ENCODE measurements around the gene SH3RF3. TPM values are rescaled to one million over a fixed set of nuclear protein-coding genes. Genes with fewer than 3 reads are reported as not detected.

SH3RF3 gene
- total RNA-seq, 1 donor from 2014 or later: 1.7 TPM

- peaks cover 1% of the 10 kb centered on the region for H3K27me3 Mint-ChIP-seq (ENCODE audit: unreplicated experiment)
- H3K9me3 Mint-ChIP-seq (ENCODE audit: unreplicated experiment): peaks cover 6% of the 10 kb centered on the region
- peaks cover 21% of the 10 kb centered on the region for H3K4me1 Mint-ChIP-seq (ENCODE audit: low read depth, unreplicated experiment)
- no peaks in the 10 kb centered on the region for H3K36me3 Mint-ChIP-seq (ENCODE audit: unreplicated experiment)
- H3K27ac Mint-ChIP-seq (ENCODE audit: unreplicated experiment): no peak overlapping the region
- no peak overlapping the region for H3K4me3 Mint-ChIP-seq (ENCODE audit: unreplicated experiment)
- no peak for TF ChIP-seq CTCF (IDR thresholded peaks at IDR 0.05; ENCODE audit: partially characterized antibody, unreplicated experiment)
- no peak for DNase-seq
These were observed 175.2 kb downstream of the SH3RF3 start for GRCh38 chr2:109304242-109304641.

- Mint-ChIP-seq H3K4me3 (ENCODE audit: unreplicated experiment) (no peak overlapping the region), H3K27ac (ENCODE audit: unreplicated experiment) (no peak overlapping the region), H3K9me3 (ENCODE audit: unreplicated experiment) (peaks cover 6% of the 10 kb centered on the region), H3K36me3 (ENCODE audit: unreplicated experiment) (no peaks in the 10 kb centered on the region), H3K4me1 (ENCODE audit: low read depth, unreplicated experiment) (peaks cover 16% of the 10 kb centered on the region), H3K27me3 (ENCODE audit: unreplicated experiment) (peaks cover 1% of the 10 kb centered on the region)
- no peak for TF ChIP-seq CTCF (IDR thresholded peaks at IDR 0.05; ENCODE audit: partially characterized antibody, unreplicated experiment)
- DNase-seq: no peak
These were observed 175.9 kb downstream of the SH3RF3 start for GRCh38 chr2:109304731-109305470.

GRCh38 chr2:109305490-109306167 is 176.6 kb downstream of the SH3RF3 start:
- no peak for DNase-seq
- Mint-ChIP-seq H3K4me1 (ENCODE audit: low read depth, unreplicated experiment) (peaks cover 15% of the 10 kb centered on the region), H3K9me3 (ENCODE audit: unreplicated experiment) (peaks cover 6% of the 10 kb centered on the region), H3K27ac (ENCODE audit: unreplicated experiment) (no peak overlapping the region), H3K27me3 (ENCODE audit: unreplicated experiment) (peaks cover 1% of the 10 kb centered on the region), H3K4me3 (ENCODE audit: unreplicated experiment) (no peak overlapping the region), H3K36me3 (ENCODE audit: unreplicated experiment) (no peaks in the 10 kb centered on the region)
- TF ChIP-seq CTCF (IDR thresholded peaks at IDR 0.05; ENCODE audit: partially characterized antibody, unreplicated experiment): no peak

- no peak for TF ChIP-seq CTCF (IDR thresholded peaks at IDR 0.05; ENCODE audit: partially characterized antibody, unreplicated experiment)
- Mint-ChIP-seq H3K4me3 (ENCODE audit: unreplicated experiment) (no peak overlapping the region), H3K4me1 (ENCODE audit: low read depth, unreplicated experiment) (peaks cover 15% of the 10 kb centered on the region), H3K27me3 (ENCODE audit: unreplicated experiment) (peaks cover 1% of the 10 kb centered on the region), H3K9me3 (ENCODE audit: unreplicated experiment) (peaks cover 6% of the 10 kb centered on the region), H3K27ac (ENCODE audit: unreplicated experiment) (no peak overlapping the region), H3K36me3 (ENCODE audit: unreplicated experiment) (no peaks in the 10 kb centered on the region)
- DNase-seq: no peak
These were observed 177.2 kb downstream of the SH3RF3 start for GRCh38 chr2:109306190-109306589.

- no peaks in the 10 kb centered on the region for H3K4me1 Mint-ChIP-seq (ENCODE audit: low read depth, unreplicated experiment)
- no peak overlapping the region for H3K4me3 Mint-ChIP-seq (ENCODE audit: unreplicated experiment)
- no peak overlapping the region for H3K27ac Mint-ChIP-seq (ENCODE audit: unreplicated experiment)
- no peaks in the 10 kb centered on the region for H3K27me3 Mint-ChIP-seq (ENCODE audit: unreplicated experiment)
- DNase-seq: no peak
- no peak for TF ChIP-seq CTCF (IDR thresholded peaks at IDR 0.05; ENCODE audit: partially characterized antibody, unreplicated experiment)
- no peaks in the 10 kb centered on the region for H3K36me3 Mint-ChIP-seq (ENCODE audit: unreplicated experiment)
- peaks cover 1% of the 10 kb centered on the region for H3K9me3 Mint-ChIP-seq (ENCODE audit: unreplicated experiment)
These were observed 182.8 kb downstream of the SH3RF3 start for GRCh38 chr2:109311771-109312170.

All from glutamatergic neuron (in vitro differentiated cells).